SK-N-SH (cell line): ENCODE results near the gene ABO.

Source experiments
- EP300 ChIP-seq, 2 experiments: IDR thresholded peaks; 2 replicates each; pipeline versions ENCODE4 v1.4.0 to v1.6.1; 2012; ENCODE audit warnings: borderline replicate concordance in 1 of 2, low read depth in 1 of 2, low read length in 1 of 2
- FOXJ3 ChIP-seq: sonication (generic); formaldehyde crosslinking; IDR thresholded peaks from 2 replicates; pipeline ENCODE4 v1.5.1; 2020; ENCODE audit warnings: mild to moderate bottlenecking, missing genetic modification reagents
- RAD21 ChIP-seq: IDR thresholded peaks from 2 replicates; pipeline ENCODE4 v1.6.1; 2012; ENCODE audit warnings: mild to moderate bottlenecking, low read length
- SMC3 ChIP-seq: IDR thresholded peaks from 2 replicates; pipeline ENCODE4 v1.6.1; 2012; ENCODE audit warnings: low read depth, low read length, improper control_type of control experiment
- TAF1 ChIP-seq: IDR thresholded peaks from 2 replicates; pipeline ENCODE4 v1.6.1; 2012; ENCODE audit warnings: low read depth, mild to moderate bottlenecking, low read length, moderate library complexity, borderline replicate concordance
- USF1 ChIP-seq: IDR thresholded peaks from 2 replicates; pipeline ENCODE4 v1.4.0; 2012; ENCODE audit warnings: low read depth, borderline replicate concordance
- YY1 ChIP-seq: IDR thresholded peaks from 2 replicates; pipeline ENCODE4 v1.4.0; 2012; ENCODE audit warnings: low read depth, mild to moderate bottlenecking
- TF ChIP-seq, protein P1 (sequence below): fragments of 200-600 bp; sonication (generic); IDR thresholded peaks from 2 replicates; pipeline ENCODE4 v1.6.1; 2017; ENCODE audit warnings: antibody characterized with exemption, mild to moderate bottlenecking, moderate library complexity
- TF ChIP-seq, protein P2 (sequence below): IDR thresholded peaks from 2 replicates; pipeline ENCODE4 v1.6.1; 2012; ENCODE audit warnings: mild to moderate bottlenecking, low read depth, low read length, moderate library complexity

GRCh38 chr9:133207540-133208170 is 67.3 kb downstream of the ABO start:
- TF ChIP-seq SMC3 = no peak
- TF ChIP-seq, protein P1, sequence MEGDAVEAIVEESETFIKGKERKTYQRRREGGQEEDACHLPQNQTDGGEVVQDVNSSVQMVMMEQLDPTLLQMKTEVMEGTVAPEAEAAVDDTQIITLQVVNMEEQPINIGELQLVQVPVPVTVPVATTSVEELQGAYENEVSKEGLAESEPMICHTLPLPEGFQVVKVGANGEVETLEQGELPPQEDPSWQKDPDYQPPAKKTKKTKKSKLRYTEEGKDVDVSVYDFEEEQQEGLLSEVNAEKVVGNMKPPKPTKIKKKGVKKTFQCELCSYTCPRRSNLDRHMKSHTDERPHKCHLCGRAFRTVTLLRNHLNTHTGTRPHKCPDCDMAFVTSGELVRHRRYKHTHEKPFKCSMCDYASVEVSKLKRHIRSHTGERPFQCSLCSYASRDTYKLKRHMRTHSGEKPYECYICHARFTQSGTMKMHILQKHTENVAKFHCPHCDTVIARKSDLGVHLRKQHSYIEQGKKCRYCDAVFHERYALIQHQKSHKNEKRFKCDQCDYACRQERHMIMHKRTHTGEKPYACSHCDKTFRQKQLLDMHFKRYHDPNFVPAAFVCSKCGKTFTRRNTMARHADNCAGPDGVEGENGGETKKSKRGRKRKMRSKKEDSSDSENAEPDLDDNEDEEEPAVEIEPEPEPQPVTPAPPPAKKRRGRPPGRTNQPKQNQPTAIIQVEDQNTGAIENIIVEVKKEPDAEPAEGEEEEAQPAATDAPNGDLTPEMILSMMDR = no peak
- no peak for TF ChIP-seq TAF1
- TF ChIP-seq RAD21 = no peak
- TF ChIP-seq EP300 (IDR thresholded peaks at IDR 0.05; ENCODE audit: borderline replicate concordance in 1 of 2, low read depth in 1 of 2, low read length in 1 of 2) = no peak
- TF ChIP-seq FOXJ3 (CRISPR knock-in tag) = no peak
- TF ChIP-seq, protein P2, sequence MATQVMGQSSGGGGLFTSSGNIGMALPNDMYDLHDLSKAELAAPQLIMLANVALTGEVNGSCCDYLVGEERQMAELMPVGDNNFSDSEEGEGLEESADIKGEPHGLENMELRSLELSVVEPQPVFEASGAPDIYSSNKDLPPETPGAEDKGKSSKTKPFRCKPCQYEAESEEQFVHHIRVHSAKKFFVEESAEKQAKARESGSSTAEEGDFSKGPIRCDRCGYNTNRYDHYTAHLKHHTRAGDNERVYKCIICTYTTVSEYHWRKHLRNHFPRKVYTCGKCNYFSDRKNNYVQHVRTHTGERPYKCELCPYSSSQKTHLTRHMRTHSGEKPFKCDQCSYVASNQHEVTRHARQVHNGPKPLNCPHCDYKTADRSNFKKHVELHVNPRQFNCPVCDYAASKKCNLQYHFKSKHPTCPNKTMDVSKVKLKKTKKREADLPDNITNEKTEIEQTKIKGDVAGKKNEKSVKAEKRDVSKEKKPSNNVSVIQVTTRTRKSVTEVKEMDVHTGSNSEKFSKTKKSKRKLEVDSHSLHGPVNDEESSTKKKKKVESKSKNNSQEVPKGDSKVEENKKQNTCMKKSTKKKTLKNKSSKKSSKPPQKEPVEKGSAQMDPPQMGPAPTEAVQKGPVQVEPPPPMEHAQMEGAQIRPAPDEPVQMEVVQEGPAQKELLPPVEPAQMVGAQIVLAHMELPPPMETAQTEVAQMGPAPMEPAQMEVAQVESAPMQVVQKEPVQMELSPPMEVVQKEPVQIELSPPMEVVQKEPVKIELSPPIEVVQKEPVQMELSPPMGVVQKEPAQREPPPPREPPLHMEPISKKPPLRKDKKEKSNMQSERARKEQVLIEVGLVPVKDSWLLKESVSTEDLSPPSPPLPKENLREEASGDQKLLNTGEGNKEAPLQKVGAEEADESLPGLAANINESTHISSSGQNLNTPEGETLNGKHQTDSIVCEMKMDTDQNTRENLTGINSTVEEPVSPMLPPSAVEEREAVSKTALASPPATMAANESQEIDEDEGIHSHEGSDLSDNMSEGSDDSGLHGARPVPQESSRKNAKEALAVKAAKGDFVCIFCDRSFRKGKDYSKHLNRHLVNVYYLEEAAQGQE = no peak
- TF ChIP-seq YY1 = no peak
- no peak for TF ChIP-seq USF1
